ENCODE results near the gene LMCD1.

Gene LMCD1

DNA sequence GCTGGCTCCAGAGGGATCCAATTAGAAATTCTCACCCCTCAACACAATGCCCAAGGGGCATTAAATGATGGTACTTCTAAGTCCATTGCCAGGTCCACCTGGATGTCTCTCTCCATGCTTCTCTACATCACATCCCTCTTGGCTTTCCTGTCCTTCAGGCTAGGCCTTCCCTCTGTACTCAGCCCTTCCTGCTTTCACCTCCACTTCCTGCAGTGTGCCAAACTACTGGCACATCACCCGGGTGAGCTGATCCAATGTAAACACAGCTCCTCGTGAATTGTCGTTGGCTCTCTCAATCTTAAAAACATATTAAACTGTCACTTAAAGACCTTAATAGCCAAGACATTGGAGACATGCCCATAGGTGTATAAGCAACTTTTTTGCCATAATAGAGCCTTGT lies 4.0 kb downstream of the LMCD1 start:
- no peak for DNase-seq (ENCODE audit: low read depth in 2 of 2)

DNA sequence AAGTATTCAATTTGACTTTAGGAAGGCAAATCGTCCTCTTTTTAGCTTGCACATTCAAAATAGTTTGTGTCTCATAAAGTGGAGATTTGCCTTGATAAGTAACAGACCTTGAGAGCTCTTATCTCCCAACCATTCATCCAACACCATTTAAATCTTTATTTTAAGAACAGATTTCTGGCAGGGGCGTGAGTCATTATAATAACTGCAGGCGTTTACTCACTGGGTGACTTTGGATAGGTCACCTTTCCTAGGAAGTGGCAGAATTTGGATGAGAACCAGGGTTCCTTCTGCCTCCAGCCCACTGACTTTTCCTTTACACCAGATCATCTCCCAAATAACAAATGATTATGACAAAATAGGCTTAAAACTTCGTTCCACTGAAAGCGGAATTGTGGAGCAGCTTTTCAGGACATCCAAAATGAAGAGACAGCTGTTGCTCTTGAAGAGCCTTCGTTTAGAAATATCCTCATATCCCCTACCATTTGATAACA lies 5.0 kb downstream of the LMCD1 start:
- DNase-seq (ENCODE audit: low read depth in 2 of 2), result no peak

DNA sequence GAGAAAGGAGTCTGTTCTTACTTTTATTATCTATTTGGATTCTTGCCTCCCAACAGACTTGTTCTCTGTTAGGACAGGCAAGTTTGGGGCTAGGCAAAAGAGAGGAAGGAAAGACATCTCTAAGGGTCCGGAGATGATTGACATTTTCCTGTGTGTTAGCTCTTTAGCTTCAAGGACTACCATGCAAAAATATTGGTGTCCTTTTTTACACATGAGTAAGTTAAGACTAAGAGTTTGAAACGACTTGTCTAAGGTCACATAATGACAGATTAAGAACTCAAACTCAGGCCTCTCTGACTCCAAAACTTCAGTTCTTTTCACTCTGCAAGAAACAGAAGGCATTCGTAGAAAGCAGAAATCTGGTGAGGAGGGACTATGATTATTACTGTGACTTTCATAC lies 5.9 kb downstream of the LMCD1 start:
- DNase-seq (ENCODE audit: low read depth in 2 of 2), result no peak

DNA sequence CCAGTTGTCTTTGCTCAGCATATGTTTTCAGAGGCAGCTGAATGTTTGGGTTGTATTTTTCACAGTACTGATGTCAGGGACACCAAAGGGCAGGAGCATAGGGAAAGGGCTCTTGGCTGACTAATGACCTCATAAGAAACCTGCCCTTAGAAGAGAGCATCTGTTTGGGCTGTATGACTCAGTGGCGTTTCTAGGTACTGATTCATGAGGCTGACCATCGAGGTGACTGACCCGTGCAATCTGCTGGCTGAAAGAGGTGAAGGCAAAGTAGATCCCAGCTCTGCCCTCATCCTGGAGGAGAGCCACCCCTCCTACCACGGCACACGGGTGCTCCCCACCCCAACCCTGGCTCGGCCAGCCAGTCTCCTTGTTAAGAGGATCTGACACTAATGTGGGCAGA lies 8.3 kb downstream of the LMCD1 start:
- no peak for DNase-seq (ENCODE audit: low read depth in 2 of 2)

DNA sequence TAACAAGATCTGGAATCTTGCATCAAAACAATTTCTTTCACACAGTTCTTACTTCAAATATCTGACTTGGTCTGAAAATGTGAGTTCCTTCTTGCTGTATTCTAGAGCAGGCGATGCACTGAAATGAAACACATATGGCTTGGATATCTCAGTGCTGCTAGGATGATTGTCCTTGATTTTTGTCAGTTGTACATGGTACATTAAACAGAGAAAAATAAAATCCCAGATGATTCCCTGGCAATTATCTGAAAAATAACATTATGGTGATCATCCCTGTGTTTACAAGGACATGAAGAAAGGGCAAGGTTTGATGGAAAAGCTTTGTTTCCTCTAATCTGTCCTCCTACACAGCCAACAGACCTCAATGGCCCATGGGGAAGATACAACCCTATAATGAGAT lies 10.6 kb downstream of the LMCD1 start:
- DNase-seq (ENCODE audit: low read depth in 2 of 2), result no peak

DNA sequence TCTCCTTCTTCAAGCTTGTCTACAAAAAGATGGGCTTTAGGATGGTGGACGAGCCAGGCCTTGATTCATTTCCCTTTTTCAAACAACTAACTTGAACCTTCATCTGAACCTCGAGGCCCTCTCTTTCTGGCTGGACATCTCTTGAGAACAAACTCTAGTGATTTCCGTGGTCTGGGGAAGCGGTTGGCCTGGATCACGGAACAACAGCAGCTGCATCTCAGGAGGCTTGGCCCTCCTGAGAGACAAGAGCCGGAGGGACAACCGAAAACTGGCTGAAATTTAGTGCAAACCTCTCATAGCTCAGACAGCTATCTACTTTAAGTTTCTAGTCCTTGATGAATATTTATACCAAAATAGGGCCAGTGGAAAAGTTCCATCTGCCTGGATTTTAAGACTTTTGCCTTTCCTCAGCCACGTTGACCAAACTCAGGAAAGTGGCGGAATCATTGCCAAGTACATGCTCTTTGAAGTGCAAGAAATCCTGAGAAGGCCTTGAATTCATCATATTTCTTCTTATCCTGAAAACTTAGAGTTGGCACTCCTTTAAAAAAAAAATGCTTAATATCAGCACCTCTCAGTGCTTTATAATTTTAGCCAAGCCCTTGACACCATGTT lies 14.5 kb downstream of the LMCD1 start:
- DNase-seq (ENCODE audit: low read depth in 2 of 2), result no peak

DNA sequence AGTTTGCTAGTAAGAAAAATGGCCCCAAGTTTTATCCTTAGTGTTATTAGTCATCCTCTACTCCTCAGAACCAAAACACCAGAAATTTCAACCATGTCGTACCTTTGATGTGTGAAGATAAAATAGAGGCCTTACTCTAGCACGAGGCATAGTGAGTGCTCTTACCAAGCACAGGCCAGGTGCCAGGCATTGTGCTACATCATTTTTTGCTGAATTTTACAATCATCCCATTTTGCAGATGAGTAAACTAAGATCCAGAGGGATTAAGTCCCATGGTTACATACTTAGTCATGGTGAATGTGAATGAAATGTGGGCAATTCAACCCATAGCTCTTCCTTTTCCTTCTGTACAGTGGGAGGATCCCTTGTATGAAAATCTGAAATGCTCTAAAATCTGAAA lies 15.2 kb downstream of the LMCD1 start:
- DNase-seq (ENCODE audit: low read depth in 2 of 2), result no peak

DNA sequence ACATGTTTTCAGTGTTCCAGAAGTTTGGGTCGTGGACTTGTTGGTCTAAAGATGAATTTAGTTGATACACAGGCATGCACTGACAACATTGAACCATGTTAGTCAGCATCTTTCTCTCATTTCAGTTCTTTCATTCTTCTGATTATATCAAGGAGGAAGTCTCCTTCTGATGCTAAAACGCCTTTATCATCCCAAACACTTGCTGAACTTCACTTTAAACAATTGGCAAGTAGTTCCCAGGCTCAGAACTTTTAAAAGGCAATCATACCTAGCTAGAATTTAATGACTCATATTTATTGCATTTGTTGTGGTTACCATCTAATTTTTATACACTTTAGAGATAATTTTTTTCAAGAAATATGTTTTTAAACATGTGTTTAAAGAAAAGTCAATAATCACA lies 15.9 kb downstream of the LMCD1 start:
- DNase-seq (ENCODE audit: low read depth in 2 of 2), result no peak

DNA sequence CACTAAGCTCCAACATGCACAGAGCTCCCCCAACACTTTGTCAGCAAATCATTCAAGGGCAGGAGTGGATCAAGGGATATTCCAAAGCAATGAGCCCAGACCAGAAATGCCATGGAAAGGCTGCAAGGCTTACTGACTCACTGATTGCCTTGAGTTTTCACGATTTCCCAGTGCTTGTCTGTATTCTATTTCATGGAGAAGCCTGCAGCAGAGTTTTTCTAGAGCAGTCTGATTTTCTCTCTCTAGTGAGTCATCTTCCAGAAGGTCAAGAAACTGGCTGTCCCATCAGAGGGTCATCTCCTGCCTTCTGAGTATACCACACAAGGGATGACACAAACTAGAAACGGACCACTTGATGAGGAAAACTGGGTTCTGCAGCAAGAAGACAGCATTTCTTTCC lies 16.5 kb downstream of the LMCD1 start:
- DNase-seq (ENCODE audit: low read depth in 2 of 2), result no peak

DNA sequence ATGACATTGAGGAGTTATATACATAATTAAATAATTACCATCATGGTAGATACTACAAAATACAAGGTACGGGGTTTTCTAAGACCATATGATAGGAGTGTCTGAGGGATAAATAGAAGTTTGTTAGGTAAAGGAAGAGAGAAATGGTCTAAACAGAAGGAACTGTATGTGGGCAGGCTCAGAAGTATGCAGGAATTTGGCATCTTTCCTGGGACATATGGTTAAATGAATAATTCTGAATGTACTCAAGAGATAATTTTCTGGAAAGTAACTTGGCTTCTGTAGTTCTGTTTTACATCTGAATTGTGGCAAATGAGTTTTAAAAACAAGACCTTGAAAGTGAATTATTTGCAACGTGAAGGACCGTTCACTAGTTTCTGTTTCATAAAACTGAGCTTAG lies 17.5 kb downstream of the LMCD1 start:
- DNase-seq (ENCODE audit: low read depth in 2 of 2), result no peak

DNA sequence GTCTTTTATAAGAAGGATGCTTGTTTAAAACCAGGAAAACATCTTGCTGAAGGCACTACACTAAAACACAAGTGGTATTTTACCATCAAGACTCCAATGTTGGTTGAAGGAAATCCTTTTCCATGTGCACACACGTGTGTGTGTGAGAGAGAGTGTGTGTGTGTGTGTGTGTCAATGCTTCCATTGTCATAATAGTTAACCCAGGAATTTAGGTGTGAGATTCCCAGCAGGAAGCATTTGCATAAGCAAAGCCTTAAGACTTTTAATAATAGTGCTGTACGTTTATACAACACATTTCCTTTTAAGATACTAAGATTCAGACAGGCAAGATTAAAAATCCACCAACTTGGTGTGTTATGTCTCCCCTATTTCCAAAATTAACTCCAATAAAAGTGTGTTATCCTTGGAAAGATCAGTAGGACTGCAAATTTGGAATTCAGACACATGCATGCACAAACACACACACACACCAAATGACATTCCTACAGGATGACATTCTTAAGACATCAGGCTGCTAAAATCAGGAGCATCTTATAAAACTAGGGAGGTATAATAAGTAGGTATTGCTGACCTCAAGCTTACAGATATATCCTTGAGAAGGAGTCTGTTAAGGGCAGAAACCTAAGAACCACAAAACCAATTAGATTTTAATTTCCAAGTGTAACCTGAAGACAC lies 18.3 kb downstream of the LMCD1 start:
- DNase-seq (ENCODE audit: low read depth in 2 of 2), result no peak

DNA sequence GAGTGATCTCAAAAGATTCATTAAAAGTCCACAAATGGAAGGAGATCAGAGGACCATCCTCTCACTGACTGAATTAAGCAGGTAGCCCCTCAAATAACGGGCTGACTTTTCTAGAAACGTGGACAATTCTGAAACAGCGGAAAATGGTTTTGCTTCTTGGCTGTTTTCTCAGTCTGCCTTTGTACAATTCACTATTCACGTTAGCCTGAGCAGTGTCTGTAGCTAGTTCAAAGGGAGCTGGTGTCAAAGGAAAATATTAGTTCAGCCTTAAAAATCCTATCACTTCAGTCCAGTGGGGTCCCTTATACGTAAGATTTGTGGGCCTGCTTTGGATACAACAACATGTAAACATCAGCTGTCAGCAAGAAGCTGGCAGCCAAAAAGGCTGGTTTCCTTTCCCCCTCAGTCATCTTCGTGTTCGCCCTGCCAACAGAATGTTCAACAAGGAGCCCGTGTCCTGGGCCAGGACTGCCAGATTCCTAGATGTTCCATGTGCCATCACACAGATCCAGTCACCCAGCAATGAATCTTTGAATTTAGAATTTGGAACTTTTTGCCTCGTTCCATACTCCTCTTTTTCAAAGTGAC lies 19.3 kb downstream of the LMCD1 start:
- DNase-seq (ENCODE audit: low read depth in 2 of 2), result no peak

DNA sequence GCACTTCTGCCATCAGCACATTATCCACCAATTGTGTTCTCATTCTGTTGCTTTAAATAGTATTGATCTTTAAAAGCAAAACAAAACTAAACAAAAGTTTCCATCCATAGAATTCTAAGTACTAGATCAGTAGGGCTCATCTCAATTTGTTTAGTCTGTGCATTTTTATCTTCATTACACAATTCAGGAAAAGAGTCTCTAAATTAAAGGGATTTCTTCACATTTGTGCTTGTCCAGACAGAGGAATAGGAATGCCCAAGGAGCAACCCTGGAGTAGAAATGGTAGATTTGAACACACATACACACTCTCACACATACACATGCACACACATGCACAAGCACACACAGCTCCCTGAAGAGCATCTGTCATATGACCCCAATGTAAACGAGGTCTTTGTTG lies 21.4 kb downstream of the LMCD1 start:
- no peak for DNase-seq (ENCODE audit: low read depth in 2 of 2)

DNA sequence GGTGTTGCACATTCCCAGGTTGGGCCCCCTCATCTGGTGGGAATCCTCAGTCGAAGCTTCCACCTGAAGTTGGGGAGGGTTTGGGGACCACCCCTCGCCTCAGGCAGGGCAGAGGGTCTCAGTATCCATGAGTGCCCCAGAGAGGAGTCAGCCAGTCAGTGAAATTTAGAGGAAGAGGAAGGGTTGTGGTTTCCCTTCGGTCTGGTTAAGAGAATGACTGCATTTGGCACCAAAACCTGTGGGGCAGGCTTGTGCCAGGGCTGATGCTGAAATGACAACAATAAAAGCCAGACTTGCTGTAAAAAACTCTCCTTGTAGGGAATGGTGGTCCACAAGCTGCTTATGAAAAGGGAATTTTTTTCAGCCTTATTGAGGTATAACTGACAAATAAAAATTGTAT lies 22.6 kb downstream of the LMCD1 start:
- no peak for DNase-seq (ENCODE audit: low read depth in 2 of 2)

DNA sequence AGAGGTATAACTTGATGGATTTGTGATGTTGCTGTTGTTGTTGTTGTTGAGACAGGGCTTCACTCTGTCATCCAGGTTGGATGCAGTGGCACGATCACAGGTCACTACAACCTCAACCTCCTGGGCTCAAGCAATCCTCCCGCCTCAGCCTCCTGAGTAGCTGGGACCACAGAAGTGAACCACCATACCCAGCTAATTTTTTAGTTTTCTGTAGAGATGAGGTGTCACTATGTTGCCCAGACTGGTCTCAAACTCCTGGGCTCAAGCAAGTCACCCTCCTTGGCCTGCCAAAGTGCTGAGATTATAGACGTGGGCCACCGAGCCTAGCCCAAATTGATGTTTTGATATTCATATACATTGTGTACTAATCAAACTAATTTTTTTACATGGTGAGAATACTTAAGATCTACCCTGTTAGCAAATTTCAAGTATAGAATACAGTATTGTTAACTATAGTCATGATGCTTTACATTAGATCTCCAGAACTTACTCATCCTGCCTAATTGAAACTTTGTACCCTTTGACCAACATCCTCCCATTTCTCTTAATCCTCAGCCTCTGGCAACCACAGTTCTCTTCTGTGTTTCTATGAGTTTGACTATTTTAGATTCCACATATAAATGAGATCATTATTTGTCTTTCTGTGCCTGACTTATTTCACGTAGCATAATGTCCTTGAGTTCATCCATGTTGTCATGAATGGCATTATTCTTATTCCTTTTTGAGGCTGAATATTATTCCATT lies 23.2 kb downstream of the LMCD1 start:
- DNase-seq (ENCODE audit: low read depth in 2 of 2), result no peak

DNA sequence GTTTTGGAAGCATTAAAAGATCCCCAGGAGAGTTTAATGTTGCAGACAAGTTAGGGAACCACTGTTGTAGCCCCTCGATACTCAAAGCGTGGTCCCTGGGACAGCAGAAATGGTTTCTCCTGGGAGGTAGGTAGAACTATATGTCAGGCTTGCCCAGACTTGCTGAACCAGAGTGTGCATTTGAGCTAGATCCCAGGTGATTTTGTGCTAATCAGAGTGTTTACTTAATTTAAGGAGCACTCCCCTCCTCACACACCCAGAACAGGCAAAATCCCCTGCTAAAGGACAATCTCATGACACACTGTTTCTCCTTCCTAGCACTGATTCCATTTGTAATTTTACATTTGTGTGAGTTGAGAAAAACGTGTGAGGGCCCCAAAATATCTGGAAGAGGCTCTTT lies 24.3 kb downstream of the LMCD1 start:
- no peak for DNase-seq (ENCODE audit: low read depth in 2 of 2)

DNA sequence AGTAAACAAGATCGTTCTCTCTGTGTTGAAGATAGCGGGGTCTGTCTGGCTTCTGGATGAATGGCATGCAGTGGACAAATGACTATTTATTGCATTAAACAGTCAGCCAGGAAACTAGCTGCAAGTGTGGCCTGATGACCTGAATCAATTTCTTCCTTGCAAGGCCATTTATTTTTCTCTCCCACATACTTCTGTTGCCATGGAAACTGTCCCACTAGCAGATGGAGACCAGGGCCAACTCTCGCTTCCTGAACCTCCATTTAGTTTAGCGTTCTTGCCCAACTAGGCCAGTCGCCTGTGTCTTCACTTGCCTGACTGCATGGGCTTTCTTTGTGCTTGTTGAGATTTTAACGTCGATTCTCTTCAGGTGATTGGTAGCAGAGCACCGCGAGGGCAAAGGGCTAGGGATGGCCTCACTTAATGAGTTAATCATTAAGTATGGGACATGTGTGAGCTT lies 27.6 kb downstream of the LMCD1 start:
- DNase-seq (ENCODE audit: low read depth in 2 of 2), result no peak

DNA sequence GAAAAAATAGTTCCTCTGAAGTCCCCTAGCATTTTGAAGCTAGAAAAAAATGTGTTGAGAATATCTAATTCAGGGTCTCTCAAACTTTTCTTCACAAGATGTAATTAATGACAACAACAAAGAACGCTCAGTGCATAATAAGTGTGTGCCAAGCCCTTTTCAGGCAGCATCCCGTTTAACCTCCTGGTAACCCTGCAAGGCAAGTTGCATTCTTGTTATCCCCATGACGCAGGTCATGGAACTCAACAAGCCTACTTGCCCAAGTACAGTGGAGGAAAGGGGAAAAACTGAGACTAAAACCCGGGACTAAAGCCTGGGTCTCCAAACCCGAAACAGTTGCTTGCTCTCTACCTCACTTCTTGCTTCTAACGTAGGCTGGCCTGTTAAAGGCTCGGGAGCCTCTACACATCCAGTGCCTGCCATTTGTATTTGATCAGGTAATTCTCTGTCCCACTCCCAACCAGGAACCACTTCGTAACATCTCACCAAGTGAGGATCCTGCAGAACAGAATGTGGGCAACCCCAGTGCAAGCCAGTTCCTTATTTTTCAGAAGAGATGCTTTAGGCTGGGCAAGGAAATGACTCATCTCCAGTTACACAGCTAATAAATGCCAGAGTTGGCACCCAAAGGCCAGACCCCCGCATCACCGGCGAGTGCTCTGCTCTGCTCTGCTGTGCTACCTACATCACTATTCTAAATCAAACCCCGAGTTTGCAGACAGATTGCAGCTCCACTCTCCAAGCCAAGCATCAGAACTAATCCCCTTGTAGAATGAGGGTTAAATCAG lies 28.3 kb downstream of the LMCD1 start:
- DNase-seq (ENCODE audit: low read depth in 2 of 2), result no peak

DNA sequence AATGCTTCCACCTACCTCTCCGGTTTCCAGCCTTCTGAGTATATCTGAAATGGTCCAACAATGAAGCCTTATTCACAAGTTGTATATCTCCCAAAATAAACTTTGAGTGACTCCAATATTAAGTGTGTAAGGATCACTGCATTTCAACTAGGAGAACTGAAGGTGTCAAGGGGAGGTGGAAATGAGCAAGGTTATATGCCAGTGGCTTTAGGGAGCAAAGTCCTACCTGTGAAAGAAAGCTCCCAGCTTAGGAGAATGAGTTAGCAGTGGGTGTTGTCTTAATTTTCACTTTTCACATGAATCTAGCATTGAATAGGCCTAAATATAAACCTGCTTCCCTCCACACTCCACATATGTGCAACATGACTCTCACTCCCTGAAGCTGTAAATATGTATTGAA lies 29.0 kb downstream of the LMCD1 start:
- DNase-seq (ENCODE audit: low read depth in 2 of 2), result no peak

DNA sequence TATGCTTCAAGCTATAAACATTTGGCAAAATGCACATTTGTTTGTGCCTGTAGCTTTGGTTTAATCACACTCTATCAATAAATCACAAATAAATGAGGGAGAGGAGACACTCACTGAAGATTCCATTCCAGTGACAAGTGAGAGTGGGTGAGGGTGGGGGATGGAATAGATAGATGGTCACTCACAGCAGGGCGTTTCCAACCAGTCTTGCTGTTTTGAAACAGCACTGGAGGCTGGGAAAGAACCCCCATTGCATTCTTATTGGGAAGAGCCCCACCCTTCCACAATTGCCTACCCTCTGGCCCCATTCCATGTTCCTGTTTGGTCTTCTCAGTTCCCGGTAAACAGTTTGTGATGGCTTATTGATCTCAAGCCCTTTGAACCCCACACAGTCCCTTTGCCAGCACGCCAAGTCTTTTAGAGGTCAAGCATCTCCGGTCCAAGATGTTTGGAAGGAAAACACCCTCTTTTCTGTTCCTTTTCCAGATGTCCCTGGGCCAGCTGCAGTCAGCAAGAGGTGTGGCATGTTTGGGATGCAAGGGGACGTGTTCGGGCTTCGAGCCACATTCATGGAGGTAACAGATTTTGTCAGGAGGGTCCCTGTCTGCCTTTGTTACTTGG lies 30.7 kb downstream of the LMCD1 start:
- no peak for DNase-seq (ENCODE audit: low read depth in 2 of 2)

Measured in activated CD4-positive, alpha-beta T cell treated with anti-CD3 and anti-CD28 coated beads for 24 hours (primary cell).